OCI-LY1 (cell line): ENCODE results near the gene TMEM247.

ENCODE experiments used
- H2AFZ ChIP-seq: fragments of 200-600 bp; sonication (generic), shearing (Covaris generic); 2 replicates; pipeline ENCODE4 v1.6.0; 2014; ENCODE audit warnings: antibody characterized with exemption, mild to moderate bottlenecking, low read length
- H3F3A ChIP-seq: fragments of 200-600 bp; sonication (generic), shearing (Covaris generic); 2 replicates; pipeline ENCODE4 v1.6.0; 2014; ENCODE audit warnings: mild to moderate bottlenecking, antibody characterized with exemption, low read length, moderate library complexity; ENCODE audit not compliant: insufficient read depth
- H3K27ac ChIP-seq: fragments of 200-600 bp; sonication (generic); 2 replicates; pipeline ENCODE4 v1.5.1; 2014; ENCODE audit warnings: low read length, mixed run types, mild to moderate bottlenecking, low read depth; ENCODE audit not compliant: poor library complexity, severe bottlenecking
- H3K27me3 ChIP-seq: fragments of 200-600 bp; sonication (generic); 2 replicates; pipeline ENCODE4 v1.6.0; 2014; ENCODE audit warnings: antibody characterized with exemption, mild to moderate bottlenecking, low read length, moderate library complexity; ENCODE audit not compliant: insufficient read depth
- H3K36me3 ChIP-seq: fragments of 200-600 bp; sonication (generic); 2 replicates; pipeline ENCODE4 v1.6.1; 2014; ENCODE audit warnings: mild to moderate bottlenecking, antibody characterized with exemption, low read length, moderate library complexity, mixed read lengths; ENCODE audit not compliant: insufficient read depth
- H3K4me1 ChIP-seq: fragments of 200-600 bp; sonication (generic); 2 replicates; pipeline ENCODE4 v1.5.1; 2014; ENCODE audit warnings: mild to moderate bottlenecking, low read length, moderate library complexity; ENCODE audit not compliant: insufficient read depth, severe bottlenecking
- H3K4me2 ChIP-seq: fragments of 200-600 bp; sonication (generic), shearing (Covaris generic); 2 replicates; pipeline ENCODE4 v1.6.1; 2014; ENCODE audit warnings: low read length
- H3K4me3 ChIP-seq: fragments of 200-600 bp; sonication (generic); 2 replicates; pipeline ENCODE4 v1.5.1; 2014; ENCODE audit warnings: low read length, low read depth, mild to moderate bottlenecking, mixed read lengths; ENCODE audit not compliant: poor library complexity, severe bottlenecking
- H3K79me2 ChIP-seq: fragments of 200-600 bp; shearing (Covaris generic); 2 replicates; pipeline ENCODE4 v1.6.1; 2016; ENCODE audit warnings: mixed run types, low read length, mixed read lengths; ENCODE audit not compliant: insufficient read depth
- H3K9ac ChIP-seq: fragments of 200-600 bp; sonication (generic), shearing (Covaris generic); 2 replicates; pipeline ENCODE4 v1.6.1; 2014; ENCODE audit warnings: mild to moderate bottlenecking, low read length, mixed read lengths
- H3K9me2 ChIP-seq: fragments of 200-600 bp; sonication (generic), shearing (Covaris generic); 2 replicates; pipeline ENCODE4 v1.6.1; 2014; ENCODE audit warnings: low read depth, mild to moderate bottlenecking, low read length, mixed read lengths
- H3K9me3 ChIP-seq: fragments of 200-600 bp; shearing (Covaris generic); 2 replicates; pipeline ENCODE4 v1.6.1; 2014; ENCODE audit warnings: low read length, mixed read lengths
- H4K20me1 ChIP-seq: fragments of 200-600 bp; sonication (generic), shearing (Covaris generic); 2 replicates; pipeline ENCODE4 v1.6.0; 2016; ENCODE audit warnings: mild to moderate bottlenecking, low read length; ENCODE audit not compliant: insufficient read depth
- EZH2 ChIP-seq: fragments of 200-600 bp; sonication (generic), shearing (Covaris generic); IDR thresholded peaks from 2 replicates; pipeline ENCODE4 v1.8.0; 2017; ENCODE audit warnings: borderline replicate concordance, mixed run types, mild to moderate bottlenecking, antibody characterized with exemption, low read length, moderate library complexity, mixed read lengths
- TF ChIP-seq, protein P1 (sequence below): fragments of 200-600 bp; sonication (generic), shearing (Covaris generic); IDR thresholded peaks from 2 replicates; pipeline ENCODE4 v1.5.1; 2017; ENCODE audit warnings: mild to moderate bottlenecking, antibody characterized with exemption, low read length, moderate library complexity, mixed read lengths

Gene TMEM247

DNA sequence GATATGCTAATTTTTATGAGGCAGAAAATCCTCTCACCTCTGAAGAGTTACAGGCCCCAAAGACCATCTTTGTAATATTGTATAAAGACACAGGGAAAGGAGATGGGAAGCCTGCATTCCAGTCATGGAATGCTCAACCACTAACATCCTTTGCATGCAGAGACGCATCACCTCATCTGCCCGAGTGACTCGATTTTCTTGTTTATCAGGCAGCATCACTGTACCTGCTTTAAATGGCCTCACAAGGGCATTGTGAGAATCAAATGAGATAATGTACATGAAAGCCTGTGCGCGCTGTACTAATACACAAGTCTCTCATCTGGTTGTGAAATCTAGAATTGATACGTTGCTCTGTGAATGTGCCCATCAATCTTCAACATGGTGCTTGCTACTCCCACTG, 10.2 kb upstream of the TMEM247 start:
- H3K4me3 ChIP-seq: no peak overlapping the region
- no peak overlapping the region for H3K27ac ChIP-seq
- H3K36me3 ChIP-seq: no peaks in the 10 kb centered on the region
- no peak overlapping the region for H3K9ac ChIP-seq
- H3K4me1 ChIP-seq: peaks cover 6% of the 10 kb centered on the region
- no peaks in the 10 kb centered on the region for H3K79me2 ChIP-seq
- no peak overlapping the region for H2AFZ ChIP-seq
- H3K27me3 ChIP-seq: no peaks in the 10 kb centered on the region
- H3F3A ChIP-seq: no peaks in the 10 kb centered on the region
- no peak overlapping the region for H3K4me2 ChIP-seq
- no peaks in the 10 kb centered on the region for H3K9me3 ChIP-seq
- H3K9me2 ChIP-seq: no peaks in the 10 kb centered on the region
- TF ChIP-seq, protein P1, sequence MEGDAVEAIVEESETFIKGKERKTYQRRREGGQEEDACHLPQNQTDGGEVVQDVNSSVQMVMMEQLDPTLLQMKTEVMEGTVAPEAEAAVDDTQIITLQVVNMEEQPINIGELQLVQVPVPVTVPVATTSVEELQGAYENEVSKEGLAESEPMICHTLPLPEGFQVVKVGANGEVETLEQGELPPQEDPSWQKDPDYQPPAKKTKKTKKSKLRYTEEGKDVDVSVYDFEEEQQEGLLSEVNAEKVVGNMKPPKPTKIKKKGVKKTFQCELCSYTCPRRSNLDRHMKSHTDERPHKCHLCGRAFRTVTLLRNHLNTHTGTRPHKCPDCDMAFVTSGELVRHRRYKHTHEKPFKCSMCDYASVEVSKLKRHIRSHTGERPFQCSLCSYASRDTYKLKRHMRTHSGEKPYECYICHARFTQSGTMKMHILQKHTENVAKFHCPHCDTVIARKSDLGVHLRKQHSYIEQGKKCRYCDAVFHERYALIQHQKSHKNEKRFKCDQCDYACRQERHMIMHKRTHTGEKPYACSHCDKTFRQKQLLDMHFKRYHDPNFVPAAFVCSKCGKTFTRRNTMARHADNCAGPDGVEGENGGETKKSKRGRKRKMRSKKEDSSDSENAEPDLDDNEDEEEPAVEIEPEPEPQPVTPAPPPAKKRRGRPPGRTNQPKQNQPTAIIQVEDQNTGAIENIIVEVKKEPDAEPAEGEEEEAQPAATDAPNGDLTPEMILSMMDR: no peak
- TF ChIP-seq EZH2: no peak
- H4K20me1 ChIP-seq: no peaks in the 10 kb centered on the region

DNA sequence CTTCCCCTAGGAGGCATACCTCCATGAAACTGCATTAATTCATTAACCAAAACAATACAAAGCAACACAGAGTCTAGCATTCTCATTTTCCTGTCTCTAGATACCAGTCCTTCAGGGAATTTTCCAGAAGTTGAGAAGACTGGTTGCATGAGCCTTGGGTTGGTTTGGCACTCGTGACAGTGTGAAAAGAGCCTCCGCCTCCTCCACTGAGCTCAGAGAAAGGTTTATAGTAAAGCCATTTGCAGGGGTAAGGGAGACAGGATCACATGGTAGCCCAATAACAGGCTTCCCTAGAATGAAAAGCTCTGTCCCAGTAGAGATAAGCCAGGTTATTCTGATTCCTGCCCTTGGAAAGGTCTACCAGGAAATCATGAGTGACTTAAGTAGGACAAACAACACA, 9.7 kb upstream of the TMEM247 start:
- TF ChIP-seq, protein P1: no peak
- TF ChIP-seq EZH2: no peak
- H2AFZ ChIP-seq: no peak overlapping the region
- H3K4me2 ChIP-seq: no peak overlapping the region

DNA sequence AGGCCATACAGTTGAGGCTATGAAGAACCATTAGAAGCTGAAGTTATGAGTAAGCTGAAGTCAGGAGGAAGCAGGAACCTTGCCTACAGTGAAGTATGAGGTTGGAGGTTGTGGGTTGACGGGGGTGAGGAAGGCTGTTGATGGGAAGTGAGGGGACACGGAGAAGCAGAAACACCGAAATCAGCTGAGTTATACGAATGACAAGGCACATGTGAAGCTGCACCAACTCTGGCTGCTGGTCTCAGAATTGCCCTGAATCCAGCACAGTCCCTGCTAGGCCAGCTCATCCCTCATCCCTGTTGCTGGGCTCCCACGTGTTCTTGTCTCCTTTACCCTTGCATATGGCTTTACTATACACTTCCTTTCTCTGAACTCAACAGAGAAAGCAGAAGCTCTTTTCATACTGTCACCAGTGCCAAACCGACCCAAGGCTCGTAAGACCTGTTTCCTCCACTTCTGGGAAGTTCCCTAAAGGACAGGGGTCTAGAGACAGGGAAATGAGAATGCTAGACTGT, 9.2 kb upstream of the TMEM247 start:
- no peaks in the 10 kb centered on the region for H3K9me3 ChIP-seq
- no peaks in the 10 kb centered on the region for H3F3A ChIP-seq
- no peak overlapping the region for H3K4me2 ChIP-seq
- no peaks in the 10 kb centered on the region for H4K20me1 ChIP-seq
- no peak overlapping the region for H2AFZ ChIP-seq
- H3K27ac ChIP-seq: no peak overlapping the region
- peaks cover 6% of the 10 kb centered on the region for H3K4me1 ChIP-seq
- no peaks in the 10 kb centered on the region for H3K9me2 ChIP-seq
- no peaks in the 10 kb centered on the region for H3K27me3 ChIP-seq
- no peaks in the 10 kb centered on the region for H3K36me3 ChIP-seq
- H3K9ac ChIP-seq: no peak overlapping the region
- no peaks in the 10 kb centered on the region for H3K79me2 ChIP-seq
- H3K4me3 ChIP-seq: no peak overlapping the region
- TF ChIP-seq, protein P1: no peak
- no peak for TF ChIP-seq EZH2

More for the DNA sequence above, 9.7 kb upstream of the TMEM247 start:
- H3K9me3 ChIP-seq: no peaks in the 10 kb centered on the region
- no peaks in the 10 kb centered on the region for H3K9me2 ChIP-seq
- H3K79me2 ChIP-seq: no peaks in the 10 kb centered on the region
- no peak overlapping the region for H3K27ac ChIP-seq
- H3K27me3 ChIP-seq: no peaks in the 10 kb centered on the region
- H3K4me3 ChIP-seq: no peak overlapping the region
- H3K9ac ChIP-seq: no peak overlapping the region
- no peaks in the 10 kb centered on the region for H3K36me3 ChIP-seq
- H4K20me1 ChIP-seq: no peaks in the 10 kb centered on the region
- no peaks in the 10 kb centered on the region for H3F3A ChIP-seq
- H3K4me1 ChIP-seq: peaks cover 6% of the 10 kb centered on the region
